HepG2 (cell line): ENCODE results near the gene DHRS1. TPM values are rescaled to one million over a fixed set of nuclear protein-coding genes. Genes with fewer than 3 reads are reported as not detected.

Experiments
- ATRX ChIP-seq: sonication (generic); formaldehyde crosslinking; IDR thresholded peaks from 2 replicates; pipeline ENCODE4 v1.4.0; 2020; ENCODE audit warnings: missing genetic modification reagents, borderline replicate concordance
- E2F1 ChIP-seq: sonication (generic); formaldehyde crosslinking; IDR thresholded peaks from 2 replicates; pipeline ENCODE4 v1.5.0; 2020; ENCODE audit warnings: missing genetic modification reagents
- PAF1 ChIP-seq: IDR thresholded peaks from 2 replicates; pipeline ENCODE4 v1.6.1; 2016; ENCODE audit warnings: missing genetic modification reagents, missing compliant biosample characterization
- PRDM4 ChIP-seq: sonication (generic); formaldehyde crosslinking; IDR thresholded peaks from 2 replicates; pipeline ENCODE4 v1.9.0; 2021; ENCODE audit warnings: missing genetic modification reagents, borderline replicate concordance
- SOX13 ChIP-seq, 3 experiments: fragments of 450-650 bp in 1 of 3; sonication (generic) in 1 of 3; formaldehyde crosslinking in 1 of 3; IDR thresholded peaks in 2 of 3; conservative IDR thresholded peaks in 1 of 3; 2 replicates each; pipeline versions ENCODE4 v1.5.0 to v1.6.1; 2016 to 2020; ENCODE audit warnings: antibody characterized with exemption in 1 of 3, mild to moderate bottlenecking in 1 of 3, missing compliant biosample characterization in 1 of 3, missing genetic modification reagents in 1 of 3, moderate library complexity in 1 of 3
- ZNF280D ChIP-seq: sonication (generic); formaldehyde crosslinking; IDR thresholded peaks from 2 replicates; pipeline ENCODE4 v1.5.1; 2020; ENCODE audit warnings: mild to moderate bottlenecking, missing genetic modification reagents
- ZNF318 ChIP-seq: sonication (generic); formaldehyde crosslinking; IDR thresholded peaks from 2 replicates; pipeline ENCODE4 v1.4.0; 2020; ENCODE audit warnings: mild to moderate bottlenecking, missing genetic modification reagents
- ZNF496 ChIP-seq: sonication (generic); formaldehyde crosslinking; IDR thresholded peaks from 2 replicates; pipeline ENCODE4 v1.8.1; 2023; ENCODE audit warnings: mild to moderate bottlenecking, moderate library complexity, missing genetic modification reagents; ENCODE audit not compliant: insufficient replicate concordance
- ZNF510 ChIP-seq: sonication (generic); formaldehyde crosslinking; IDR thresholded peaks from 2 replicates; pipeline ENCODE4 v1.4.0; 2020; ENCODE audit warnings: low read depth, mild to moderate bottlenecking, missing genetic modification reagents
- polyA plus RNA-seq, 8 experiments: library from polyadenylated mRNA; depleted of rRNA in 3 of 8; stranded (reverse) in 7 of 8; unstranded in 1 of 8; fragments of >200 nt; fragmentation: Illumina TruSeq in 4 of 8; extraction: Trizol in 4 of 8; gene quantifications; 2 replicates each; pipeline versions ENCODE4 v1.2.1 to v1.2.3, GENCODE V29; 2011 to 2016; ENCODE audit warnings: low read depth in 4 of 8, missing spikeins in 1 of 8, mixed read lengths in 1 of 8; ENCODE audit not compliant: insufficient read depth in 1 of 8
- total RNA-seq, 5 experiments: library from RNA; depleted of rRNA; stranded (reverse); fragments of >200 nt; fragmentation: Illumina TruSeq; extraction: Trizol; gene quantifications; 2 replicates each; pipeline ENCODE4 v1.2.3, GENCODE V29; 2016; ENCODE audit warnings: low read depth in 1 of 5

The DHRS1 gene
- total and polyA plus RNA-seq, 2 of the 13 experiments (the other 11 are each of a cell fraction or from before 2014, with no cell fraction given) = 49.8 to 60.8 TPM

- TF ChIP-seq PRDM4 (CRISPR knock-in tag) (no peak), ZNF318 (CRISPR knock-in tag) (no peak), ZNF510 (CRISPR knock-in tag) (no peak), SOX13 (IDR thresholded peaks at IDR 0.05) (no peak), SOX13 (CRISPR knock-in tag; conservative IDR thresholded peaks at IDR 0.05 in 1 of 2, IDR thresholded peaks at IDR 0.05 in 1 of 2) (peak; percentile 77 to 88; a peak in 3 of 4 replicates), ATRX (CRISPR knock-in tag) (no peak), PAF1 (CRISPR knock-in tag) (no peak), E2F1 (CRISPR knock-in tag) (no peak), ZNF280D (CRISPR knock-in tag) (peak; percentile 72; the same call in 1 of the 2 replicates), ZNF496 (CRISPR knock-in tag) (no peak)
Observed at GRCh38 chr14:24252289-24253124, 47.1 kb downstream of the DHRS1 start (continued).
